IPS-20b (cell line): ENCODE data around the gene DYRK4.

Source experiments
- H3K27ac ChIP-seq: one replicate; pipeline ENCODE4 v1.5.1; 2013; ENCODE audit warnings: low read length
- H3K27me3 ChIP-seq: 2 replicates; pipeline ENCODE4 v1.6.1; 2013; ENCODE audit warnings: mild to moderate bottlenecking, low read length, inconsistent platforms; ENCODE audit not compliant: insufficient read depth
- H3K36me3 ChIP-seq: 2 replicates; pipeline ENCODE4 v1.6.1; 2013; ENCODE audit warnings: low read depth, mild to moderate bottlenecking, inconsistent platforms, low read length, moderate library complexity; ENCODE audit not compliant: insufficient read depth
- H3K4me1 ChIP-seq: 2 replicates; pipeline ENCODE4 v1.6.1; 2013; ENCODE audit warnings: mild to moderate bottlenecking, control low read depth, inconsistent platforms, low read length, moderate library complexity; ENCODE audit not compliant: insufficient read depth
- H3K4me3 ChIP-seq: 2 replicates; pipeline ENCODE4 v1.5.1; 2013; ENCODE audit warnings: mild to moderate bottlenecking, low read length, inconsistent platforms
- H3K9ac ChIP-seq: 2 replicates; pipeline ENCODE4 v1.6.1; 2013; ENCODE audit warnings: low read depth, mild to moderate bottlenecking, inconsistent platforms, low read length, moderate library complexity
- H3K9me3 ChIP-seq: 2 replicates; pipeline ENCODE4 v1.6.1; 2013; ENCODE audit warnings: mild to moderate bottlenecking, low read depth, low read length, inconsistent platforms; ENCODE audit not compliant: insufficient read depth

DYRK4 gene

DNA sequence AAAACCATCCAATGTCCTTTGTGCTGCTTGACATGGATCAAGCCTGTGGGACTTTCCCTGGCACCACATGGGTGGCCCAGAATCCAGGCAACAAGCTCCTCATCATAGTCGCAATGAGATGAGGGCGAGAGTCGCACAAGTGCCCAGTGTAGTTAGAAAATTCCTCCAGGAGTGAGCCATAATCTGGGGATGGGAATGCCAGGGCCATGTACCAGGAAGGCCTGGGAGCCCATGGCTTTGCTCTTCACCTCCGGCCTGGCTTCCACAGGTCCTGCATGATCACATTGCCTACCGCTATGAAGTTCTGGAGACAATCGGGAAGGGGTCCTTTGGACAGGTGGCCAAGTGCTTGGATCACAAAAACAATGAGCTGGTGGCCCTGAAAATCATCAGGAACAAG, 33.9 kb downstream of the DYRK4 start:
- Histone ChIP-seq H3K4me3 (no peak overlapping the region), H3K36me3 (no peaks in the 10 kb centered on the region), H3K27me3 (no peaks in the 10 kb centered on the region), H3K9ac (no peak overlapping the region), H3K4me1 (no peaks in the 10 kb centered on the region), H3K27ac (no peak overlapping the region), H3K9me3 (no peaks in the 10 kb centered on the region)

DNA sequence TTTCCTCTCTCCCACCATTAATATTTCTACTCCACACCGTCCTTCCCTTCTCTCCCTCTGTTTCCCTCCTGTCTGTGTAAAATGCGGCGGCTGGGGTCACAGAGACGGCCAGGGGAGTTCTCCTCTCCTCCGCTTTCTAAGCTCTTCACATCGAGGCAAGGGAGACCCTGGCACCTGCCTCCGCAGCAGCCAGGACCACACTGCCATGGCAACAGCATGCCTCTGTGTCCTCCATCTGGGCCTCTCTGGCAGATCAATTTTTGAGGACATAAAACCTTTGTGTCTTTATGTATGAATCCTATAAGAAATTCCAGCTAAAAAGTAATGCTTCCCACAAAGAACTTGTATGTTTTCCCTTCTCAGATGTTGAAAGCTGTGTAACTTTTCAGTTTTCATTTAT, 41.4 kb downstream of the DYRK4 start:
- no peak overlapping the region for H3K4me3 ChIP-seq
- no peak overlapping the region for H3K27ac ChIP-seq
- no peaks in the 10 kb centered on the region for H3K9me3 ChIP-seq
- H3K27me3 ChIP-seq: peaks cover 7% of the 10 kb centered on the region; the same call in 1 of the 2 replicates
- no peak overlapping the region for H3K9ac ChIP-seq
- peaks cover 3% of the 10 kb centered on the region; the same call in 1 of the 2 replicates for H3K36me3 ChIP-seq
- no peaks in the 10 kb centered on the region for H3K4me1 ChIP-seq

DNA sequence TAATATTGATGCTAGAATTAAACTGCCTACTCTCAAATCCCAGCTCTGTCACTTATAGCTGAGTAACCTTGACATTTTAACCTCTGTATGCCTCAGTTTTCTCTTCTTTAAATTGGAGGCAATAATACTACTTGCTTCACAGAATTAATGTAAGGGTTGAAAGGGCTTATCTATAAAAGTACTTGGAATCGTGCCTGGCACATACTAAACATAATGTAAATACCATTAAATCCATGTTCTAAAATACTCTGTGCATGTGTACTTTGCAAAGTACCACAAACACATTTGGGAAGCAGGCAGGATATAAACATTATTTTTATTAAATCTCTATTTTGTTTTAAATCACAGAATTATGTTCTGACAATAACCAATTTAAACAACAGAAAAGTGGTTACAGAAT, 41.9 kb downstream of the DYRK4 start:
- no peak overlapping the region for H3K27ac ChIP-seq

DNA sequence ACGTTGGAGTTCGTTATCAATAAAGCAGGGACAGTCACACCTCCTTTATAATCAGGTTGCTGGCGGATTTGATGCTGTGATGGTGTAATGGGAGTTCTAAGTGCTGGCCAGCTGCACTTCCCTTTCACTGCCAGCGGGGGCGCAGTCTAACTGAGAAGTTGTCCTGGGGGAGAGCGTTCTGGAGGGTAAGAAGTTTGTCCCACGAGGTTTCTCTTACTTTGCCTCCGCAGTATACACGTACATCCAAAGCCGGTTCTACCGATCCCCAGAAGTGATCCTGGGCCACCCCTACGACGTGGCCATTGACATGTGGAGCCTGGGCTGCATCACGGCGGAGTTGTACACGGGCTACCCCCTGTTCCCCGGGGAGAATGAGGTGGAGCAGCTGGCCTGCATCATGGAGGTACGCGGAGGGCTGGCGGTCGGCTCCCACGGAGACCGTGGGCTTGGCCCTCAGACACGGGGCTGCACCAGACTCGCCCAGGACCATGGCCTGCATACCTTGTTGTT, 42.7 kb downstream of the DYRK4 start:
- no peaks in the 10 kb centered on the region for H3K9me3 ChIP-seq
- H3K27me3 ChIP-seq: peaks cover 7% of the 10 kb centered on the region; the same call in 1 of the 2 replicates
- peak overlapping the region; percentile 84 for H3K9ac ChIP-seq
- no peak overlapping the region for H3K27ac ChIP-seq
- peaks cover 3% of the 10 kb centered on the region; the same call in 1 of the 2 replicates for H3K36me3 ChIP-seq
- no peaks in the 10 kb centered on the region for H3K4me1 ChIP-seq
- H3K4me3 ChIP-seq: peak overlapping the region; percentile 91

More for the DNA sequence above, 41.9 kb downstream of the DYRK4 start:
- peaks cover 7% of the 10 kb centered on the region; the same call in 1 of the 2 replicates for H3K27me3 ChIP-seq
- peaks cover 3% of the 10 kb centered on the region; the same call in 1 of the 2 replicates for H3K36me3 ChIP-seq
- H3K4me3 ChIP-seq: no peak overlapping the region
- H3K9me3 ChIP-seq: no peaks in the 10 kb centered on the region
- no peaks in the 10 kb centered on the region for H3K4me1 ChIP-seq
- H3K9ac ChIP-seq: no peak overlapping the region

DNA sequence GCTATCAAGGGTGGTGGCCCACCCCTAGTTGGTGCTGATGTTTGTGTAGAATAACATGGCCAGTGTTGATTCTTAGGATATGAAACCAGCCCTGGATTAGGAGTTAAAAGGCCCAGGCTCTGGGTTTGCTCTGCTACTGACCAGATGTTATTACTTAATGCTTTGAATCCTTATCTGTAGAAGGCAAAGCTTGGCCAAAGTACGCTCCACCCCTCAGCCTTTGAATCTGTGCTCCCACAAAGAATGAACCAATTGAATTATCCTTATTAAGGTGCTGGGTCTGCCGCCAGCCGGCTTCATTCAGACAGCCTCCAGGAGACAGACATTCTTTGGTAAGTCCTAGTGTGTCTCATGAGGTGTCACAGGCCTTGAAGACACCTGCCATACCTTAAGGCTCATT, 45.0 kb downstream of the DYRK4 start:
- Histone ChIP-seq H3K9ac (no peak overlapping the region), H3K4me3 (no peak overlapping the region), H3K36me3 (peaks cover 7% of the 10 kb centered on the region; the same call in 1 of the 2 replicates), H3K4me1 (no peaks in the 10 kb centered on the region), H3K27ac (no peak overlapping the region), H3K27me3 (peaks cover 7% of the 10 kb centered on the region; the same call in 1 of the 2 replicates), H3K9me3 (no peaks in the 10 kb centered on the region)

DNA sequence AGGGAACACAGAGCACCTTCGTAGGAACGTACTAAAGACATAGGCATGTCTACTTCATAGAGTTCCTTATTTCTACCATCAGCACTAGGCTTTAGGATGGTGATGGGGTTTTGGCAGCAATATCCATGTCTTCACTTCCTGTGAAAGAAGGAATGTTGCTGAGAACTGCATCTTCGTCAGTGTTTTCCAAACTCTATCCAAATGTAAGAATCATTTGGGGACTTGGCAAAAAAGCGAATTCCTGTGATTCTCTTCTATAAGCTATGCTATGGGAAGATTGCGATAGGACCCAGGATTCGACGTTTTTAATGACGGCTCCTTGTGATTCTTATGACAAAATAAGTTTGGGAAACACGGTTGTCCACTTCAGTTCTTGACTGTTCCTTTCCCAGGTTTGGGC, 47.1 kb downstream of the DYRK4 start:
- Histone ChIP-seq H3K4me1 (no peaks in the 10 kb centered on the region), H3K9ac (no peak overlapping the region), H3K9me3 (no peaks in the 10 kb centered on the region), H3K27ac (no peak overlapping the region), H3K36me3 (peaks cover 23% of the 10 kb centered on the region), H3K27me3 (no peaks in the 10 kb centered on the region), H3K4me3 (no peak overlapping the region)

DNA sequence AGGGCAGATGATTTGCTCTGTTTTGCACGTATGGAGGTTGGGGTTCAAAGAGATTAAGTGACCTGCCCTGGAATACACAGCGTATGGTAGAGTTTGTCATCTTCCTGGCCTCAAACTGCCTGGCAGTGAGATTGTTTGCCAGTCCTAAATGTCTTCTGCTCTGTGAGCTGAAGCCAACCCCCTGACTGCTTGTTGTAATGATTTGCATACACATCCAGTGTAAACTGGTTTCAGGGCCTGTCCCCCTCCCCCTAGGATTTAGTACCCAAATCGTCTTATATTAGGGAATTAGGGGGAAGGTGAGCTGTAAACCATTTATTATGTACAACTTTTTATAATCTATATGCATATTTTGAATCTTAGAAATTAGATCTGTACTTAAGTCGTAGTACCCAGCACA, 48.5 kb downstream of the DYRK4 start:
- Histone ChIP-seq H3K9ac (no peak overlapping the region), H3K4me3 (no peak overlapping the region), H3K27me3 (no peaks in the 10 kb centered on the region), H3K27ac (no peak overlapping the region), H3K4me1 (no peaks in the 10 kb centered on the region), H3K9me3 (no peaks in the 10 kb centered on the region), H3K36me3 (peaks cover 25% of the 10 kb centered on the region)

DNA sequence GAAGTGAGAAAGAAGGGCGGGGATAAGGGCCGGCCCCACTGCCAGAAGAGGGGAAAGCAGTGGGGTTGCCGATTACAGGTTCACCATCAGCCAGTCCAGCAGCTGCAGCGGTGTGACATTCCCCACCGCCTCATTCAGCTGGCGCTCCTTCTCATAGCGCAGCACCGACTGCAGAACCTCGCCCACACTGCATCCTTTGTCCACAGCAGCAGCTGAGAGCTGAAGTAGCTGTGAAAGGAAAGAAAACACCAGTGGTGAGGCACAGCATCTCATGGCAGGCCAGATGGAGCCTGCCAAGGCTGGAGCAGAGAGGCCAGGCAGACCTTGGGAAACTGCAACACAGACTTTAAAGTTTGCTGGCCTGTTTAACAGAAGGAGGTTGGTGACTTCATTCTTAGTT, 53.7 kb downstream of the DYRK4 start:
- Histone ChIP-seq H3K27me3 (no peaks in the 10 kb centered on the region), H3K27ac (no peak overlapping the region)

DNA sequence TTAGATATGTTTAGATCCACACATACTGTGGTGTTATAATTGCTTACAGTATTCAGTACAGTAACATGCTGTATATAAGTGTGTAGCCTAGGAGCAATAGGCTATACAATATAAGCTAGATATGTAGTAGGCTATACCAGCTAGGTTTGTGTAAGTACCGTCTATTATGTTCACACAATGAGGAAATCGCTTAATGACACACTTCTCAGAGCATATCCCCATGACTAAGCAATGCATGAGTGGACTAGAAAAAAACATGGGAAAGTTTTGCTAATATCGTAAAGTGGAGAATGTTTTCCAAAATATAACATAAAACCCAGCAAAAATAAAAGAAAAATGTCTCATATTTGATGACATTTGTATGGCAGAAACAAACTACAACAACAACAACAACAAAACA, 59.5 kb downstream of the DYRK4 start:
- Histone ChIP-seq H3K9ac (no peak overlapping the region), H3K4me1 (no peaks in the 10 kb centered on the region), H3K4me3 (no peak overlapping the region), H3K9me3 (no peaks in the 10 kb centered on the region), H3K36me3 (no peaks in the 10 kb centered on the region), H3K27ac (no peak overlapping the region), H3K27me3 (no peaks in the 10 kb centered on the region)

More for the DNA sequence above, 53.7 kb downstream of the DYRK4 start:
- H3K4me3 ChIP-seq: no peak overlapping the region
- H3K9ac ChIP-seq: no peak overlapping the region
- peaks cover 23% of the 10 kb centered on the region for H3K36me3 ChIP-seq
- H3K4me1 ChIP-seq: no peaks in the 10 kb centered on the region
- no peaks in the 10 kb centered on the region for H3K9me3 ChIP-seq

DNA sequence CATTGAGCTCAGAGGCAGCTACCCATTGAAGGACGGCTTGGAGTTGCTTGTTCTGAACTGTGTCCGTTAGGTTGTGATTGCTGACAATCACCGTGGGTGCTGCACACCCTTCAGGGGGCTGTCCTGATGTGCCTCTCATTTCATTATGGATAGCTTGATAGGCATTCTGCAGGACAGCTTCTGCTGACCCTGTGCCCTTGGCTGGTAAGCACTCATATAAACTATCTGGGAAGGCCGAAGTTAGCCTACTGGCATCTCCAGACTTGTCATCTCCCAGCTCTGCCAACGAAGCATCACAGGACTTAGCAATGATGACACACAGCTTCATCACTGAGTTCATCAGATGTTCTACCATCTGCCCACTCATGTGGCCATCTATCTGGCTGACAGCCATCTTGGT, 64.5 kb downstream of the DYRK4 start:
- peaks cover 13% of the 10 kb centered on the region; the same call in 1 of the 2 replicates for H3K4me1 ChIP-seq
- H3K9ac ChIP-seq: no peak overlapping the region
- H3K36me3 ChIP-seq: no peaks in the 10 kb centered on the region
- H3K27ac ChIP-seq: no peak overlapping the region
- H3K4me3 ChIP-seq: no peak overlapping the region
- H3K27me3 ChIP-seq: no peaks in the 10 kb centered on the region
- H3K9me3 ChIP-seq: no peaks in the 10 kb centered on the region

DNA sequence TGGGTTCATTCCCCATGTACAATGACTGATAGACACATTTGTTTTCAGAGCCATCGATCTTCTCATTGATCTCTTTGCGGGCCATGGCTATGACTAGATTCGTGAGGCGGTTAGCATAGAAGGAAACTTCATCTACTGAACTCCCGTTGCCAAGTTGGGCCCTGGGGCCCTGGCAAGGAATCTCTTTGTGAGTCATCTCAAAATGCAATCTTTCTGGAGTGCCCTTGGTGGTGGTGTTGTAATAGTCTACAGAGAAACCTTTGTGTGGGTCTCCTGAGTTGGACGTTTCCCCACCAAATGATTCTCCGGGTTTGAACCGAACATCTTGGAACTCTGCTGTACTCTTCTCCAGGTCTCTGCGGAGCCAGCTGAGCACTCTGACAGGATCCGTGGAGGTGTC, 66.4 kb downstream of the DYRK4 start:
- H3K27me3 ChIP-seq: no peaks in the 10 kb centered on the region
- no peaks in the 10 kb centered on the region for H3K36me3 ChIP-seq
- H3K9me3 ChIP-seq: no peaks in the 10 kb centered on the region
- H3K27ac ChIP-seq: no peak overlapping the region
- H3K9ac ChIP-seq: no peak overlapping the region
- no peak overlapping the region for H3K4me3 ChIP-seq
- peaks cover 13% of the 10 kb centered on the region; the same call in 1 of the 2 replicates for H3K4me1 ChIP-seq

DNA sequence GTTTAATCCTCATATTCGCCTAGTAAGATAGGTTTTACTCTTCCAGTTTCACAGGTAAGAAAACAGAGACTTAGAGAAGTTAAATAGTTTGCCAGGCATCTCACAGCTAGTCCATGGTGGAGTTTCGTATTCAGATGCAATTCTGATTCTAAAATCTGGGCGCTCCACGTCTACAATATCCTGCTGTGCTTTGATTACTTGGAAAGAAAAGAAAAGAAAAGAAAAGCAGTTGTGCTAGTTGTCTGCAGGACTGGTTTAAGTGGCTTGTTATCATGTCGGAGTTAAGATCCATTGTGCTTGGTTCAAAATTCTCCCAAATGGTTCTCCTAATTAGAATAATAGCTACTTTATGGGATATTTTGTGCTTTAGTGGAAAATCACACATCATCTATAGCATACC, 68.3 kb downstream of the DYRK4 start:
- Histone ChIP-seq H3K9ac (no peak overlapping the region), H3K36me3 (no peaks in the 10 kb centered on the region), H3K27ac (no peak overlapping the region), H3K27me3 (no peaks in the 10 kb centered on the region), H3K4me3 (peak overlapping the region; percentile 17), H3K4me1 (peaks cover 13% of the 10 kb centered on the region; the same call in 1 of the 2 replicates), H3K9me3 (no peaks in the 10 kb centered on the region)
